Measurements from ENCODE around the gene PTRH1. TPM values are rescaled to one million over a fixed set of nuclear protein-coding genes. Genes with fewer than 3 reads are reported as not detected.

The PTRH1 gene
- total and polyA plus RNA-seq, 2 of the 13 experiments (the other 11 are each of a cell fraction or from before 2014, with no cell fraction given) = 4.0 to 10.4 TPM

DNA sequence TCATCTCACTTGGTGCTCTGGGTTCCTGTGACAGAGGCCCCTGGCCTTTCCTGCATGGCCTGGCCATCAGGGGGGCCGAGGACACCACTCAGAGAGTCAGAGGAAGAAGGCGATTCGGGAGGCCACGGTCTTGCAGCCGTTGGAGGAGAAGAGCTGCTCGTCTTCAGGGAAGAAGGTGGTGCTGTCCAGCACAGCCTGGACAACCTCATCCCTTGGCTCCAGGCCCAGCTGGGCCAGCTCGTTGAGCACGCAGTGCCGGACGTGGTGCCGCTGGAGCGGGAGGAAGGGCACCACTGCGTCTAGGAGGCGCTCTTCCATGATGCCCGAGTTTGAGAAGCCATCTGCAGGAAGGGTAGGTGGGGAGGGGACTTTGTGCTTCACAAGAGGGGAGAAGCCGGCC lies 16.5 kb upstream of the PTRH1 start:
- no TSS peak for BruUV-seq (replicated peaks)
- no peaks in the 10 kb centered on the region for H3K9me3 ChIP-seq (ENCODE audit: low read length)
- no peak overlapping the region for H3K9ac ChIP-seq (ENCODE audit: insufficient read depth, low read depth, low read length)
- H3K4me2 ChIP-seq (ENCODE audit: low read depth, low read length) = no peak overlapping the region
- FAIRE-seq (no peak), ATAC-seq (no peak), DNase-seq (ENCODE audit: low spot score) (no peak)
- H3K4me3 ChIP-seq (replicated peaks in 1 of 3; ENCODE audit: insufficient read depth in 1 of 3, low read depth in 2 of 3, low read length in 3 of 3) = no peak overlapping the region
- H3K27me3 ChIP-seq (ENCODE audit: control insufficient read depth in 1 of 2, insufficient read depth in 2 of 2, low read length in 2 of 2) = peaks cover 0 to 2% of the 10 kb centered on the region in 2 experiments; a peak in 1 of 5 replicates
- no peaks in the 10 kb centered on the region for H3K79me2 ChIP-seq (ENCODE audit: insufficient read depth, low read length)
- in situ Hi-C loops (cut with HindIII; ENCODE audit: extremely low pct_ligation_motif_present, low pct_unique_long_range_greater_than_20kb) (loop anchor here (10.0 kb wide), 1 partner anchor 227 kb away; no protein-coding TSS in a partner anchor), intact Hi-C loops (cut with micrococcal nuclease; ENCODE audit: unreplicated experiment) (no loop called here)
- no peak overlapping the region for H3K27ac ChIP-seq (ENCODE audit: extremely low read length, insufficient read depth, low read length)
- 84% methylated on average over 16 of the region's 16 CpGs for WGBS (ENCODE audit: low lambda C conversion rate)
- no peaks in the 10 kb centered on the region for H3K36me3 ChIP-seq (replicated peaks in 1 of 2; ENCODE audit: control insufficient read depth in 1 of 2, insufficient read depth in 2 of 2, low read length in 2 of 2)
- peaks cover 38% of the 10 kb centered on the region for H3K4me1 ChIP-seq (ENCODE audit: insufficient read depth, low read length)
- no peak overlapping the region for H2AFZ ChIP-seq (ENCODE audit: low read length)
- ChIA-PET POLR2A (no interaction called here), CTCF (ENCODE audit: low intra/inter-chr PET ratio, low total read pairs) (interaction anchor here (3.9 kb wide), 1 partner anchor 142 kb away, joined by 33 read pairs; no protein-coding TSS in a partner anchor)
- H4K20me1 ChIP-seq (ENCODE audit: insufficient read depth, low read length) = no peaks in the 10 kb centered on the region
- TF ChIP-seq, protein P1, sequence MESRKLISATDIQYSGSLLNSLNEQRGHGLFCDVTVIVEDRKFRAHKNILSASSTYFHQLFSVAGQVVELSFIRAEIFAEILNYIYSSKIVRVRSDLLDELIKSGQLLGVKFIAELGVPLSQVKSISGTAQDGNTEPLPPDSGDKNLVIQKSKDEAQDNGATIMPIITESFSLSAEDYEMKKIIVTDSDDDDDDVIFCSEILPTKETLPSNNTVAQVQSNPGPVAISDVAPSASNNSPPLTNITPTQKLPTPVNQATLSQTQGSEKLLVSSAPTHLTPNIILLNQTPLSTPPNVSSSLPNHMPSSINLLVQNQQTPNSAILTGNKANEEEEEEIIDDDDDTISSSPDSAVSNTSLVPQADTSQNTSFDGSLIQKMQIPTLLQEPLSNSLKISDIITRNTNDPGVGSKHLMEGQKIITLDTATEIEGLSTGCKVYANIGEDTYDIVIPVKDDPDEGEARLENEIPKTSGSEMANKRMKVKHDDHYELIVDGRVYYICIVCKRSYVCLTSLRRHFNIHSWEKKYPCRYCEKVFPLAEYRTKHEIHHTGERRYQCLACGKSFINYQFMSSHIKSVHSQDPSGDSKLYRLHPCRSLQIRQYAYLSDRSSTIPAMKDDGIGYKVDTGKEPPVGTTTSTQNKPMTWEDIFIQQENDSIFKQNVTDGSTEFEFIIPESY (CRISPR knock-in tag; IDR thresholded peaks at IDR 0.05) = peak; percentile 59; the same call in 1 of the 2 replicates
- TF ChIP-seq KIAA2018 (CRISPR knock-in tag; IDR thresholded peaks at IDR 0.05; ENCODE audit: borderline replicate concordance) = no peak
